GM21737 (cell line): Measurements from ENCODE around the gene RPL28.

Experiments
- ATAC-seq: cut with Tn5 transposase; IDR thresholded peaks from one replicate; pipeline ENCODE4 v1.9.1; 2021; ENCODE audit warnings: mild to moderate bottlenecking, moderate library complexity; ENCODE audit not compliant: unreplicated experiment

Gene RPL28

GRCh38 chr19:55385724-55386492, at the start of gene RPL28:
Gene RPL28 (plus strand): TSS chr19:55385932. CDS start chr19:55386358, 426 bp downstream.
- peak; percentile 60 for ATAC-seq

GRCh38 chr19:55336101-55336500, 49.6 kb upstream of the RPL28 start:
- no peak for ATAC-seq

GRCh38 chr19:55339105-55339888, 46.4 kb upstream of the RPL28 start, which contains the start of gene KMT5C:
Gene KMT5C (plus strand): TSS chr19:55339876. CDS start chr19:55341937, 2,061 bp downstream.
- peak; percentile 70 for ATAC-seq

GRCh38 chr19:55339889-55340783, 45.6 kb upstream of the RPL28 start:
- ATAC-seq: no peak

- no peak for ATAC-seq
Observed at GRCh38 chr19:55340784-55341147, 45.0 kb upstream of the RPL28 start.

- no peak for ATAC-seq
Observed at GRCh38 chr19:55341171-55341588, 44.6 kb upstream of the RPL28 start.

GRCh38 chr19:55341595-55342531, 43.9 kb upstream of the RPL28 start:
- ATAC-seq: no peak

- ATAC-seq: no peak
Observed at GRCh38 chr19:55344444-55344843, 41.3 kb upstream of the RPL28 start.

GRCh38 chr19:55345101-55345817, 40.5 kb upstream of the RPL28 start:
- ATAC-seq: no peak

- no peak for ATAC-seq
Observed at GRCh38 chr19:55345818-55346724, 39.7 kb upstream of the RPL28 start.

GRCh38 chr19:55346725-55347441, 38.8 kb upstream of the RPL28 start:
- no peak for ATAC-seq

GRCh38 chr19:55347442-55348009, 38.2 kb upstream of the RPL28 start:
- ATAC-seq: no peak

- ATAC-seq: no peak
Observed at GRCh38 chr19:55348317-55349034, 37.3 kb upstream of the RPL28 start.

- ATAC-seq: no peak
Observed at GRCh38 chr19:55350620-55351315, 35.0 kb upstream of the RPL28 start.

- no peak for ATAC-seq
Observed at GRCh38 chr19:55352040-55352439, 33.7 kb upstream of the RPL28 start.

- ATAC-seq: no peak
Observed at GRCh38 chr19:55352549-55353145, 33.1 kb upstream of the RPL28 start.
